ENCODE data around the gene GIPR. TPM values are rescaled to one million over a fixed set of nuclear protein-coding genes. Genes with fewer than 3 reads are reported as not detected.

Gene GIPR
- total and polyA plus RNA-seq, 2 of the 13 experiments (the other 11 are each of a cell fraction or from before 2014, with no cell fraction given): 0.15 to 1.2 TPM

DNA sequence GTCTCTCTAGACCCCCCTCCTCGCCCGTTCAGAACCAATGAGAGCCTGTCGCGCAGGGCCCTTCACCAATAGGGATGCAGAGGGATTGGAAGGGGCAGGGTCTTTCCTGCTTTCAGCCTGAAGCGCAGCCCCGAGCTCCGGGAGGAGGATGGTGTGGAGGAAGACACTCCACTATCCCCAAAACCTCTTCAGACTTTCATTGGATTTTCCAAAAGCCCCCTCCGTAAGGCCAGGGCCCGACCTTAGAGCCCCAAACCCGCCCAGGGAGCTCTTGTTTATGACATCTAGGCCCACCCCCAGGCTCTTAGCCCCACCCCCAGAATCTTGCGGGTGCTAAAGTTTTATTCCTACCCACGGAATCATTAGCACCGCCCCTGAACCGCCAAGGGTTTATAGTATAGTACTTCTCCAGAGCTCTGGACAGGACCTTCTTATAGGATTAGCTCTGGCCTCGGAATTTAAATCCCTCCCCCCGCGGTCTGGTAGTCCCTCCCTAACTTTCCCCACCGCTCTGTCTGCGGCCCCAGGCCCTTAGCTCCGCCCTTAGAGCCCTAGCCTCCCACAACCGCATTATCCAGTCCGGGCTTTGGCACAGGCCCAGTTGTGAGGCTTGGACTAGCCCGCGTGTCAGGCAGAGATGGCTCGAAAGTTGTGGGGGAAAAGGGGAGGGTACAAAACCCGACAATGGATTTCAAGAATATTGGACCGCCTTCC is 22.2 kb upstream of the GIPR start (continued):
- no peak for TF ChIP-seq PPARG (CRISPR knock-in tag; conservative IDR thresholded peaks at IDR 0.05)
- peak; percentile 84; the same call in 1 of the 2 replicates for TF ChIP-seq XBP1 (CRISPR knock-in tag; IDR thresholded peaks at IDR 0.05)
- TF ChIP-seq GPBP1L1 (CRISPR knock-in tag; IDR thresholded peaks at IDR 0.05): no peak
- no peak for TF ChIP-seq SIX1 (CRISPR knock-in tag; IDR thresholded peaks at IDR 0.05; ENCODE audit: borderline replicate concordance)
- no peak for TF ChIP-seq ZNF879 (CRISPR knock-in tag; IDR thresholded peaks at IDR 0.05)
- TF ChIP-seq RCOR2 (CRISPR knock-in tag; IDR thresholded peaks at IDR 0.05): peak; percentile 59; the same call in 1 of the 2 replicates
- peak; percentile 36; the same call in 1 of the 2 replicates for TF ChIP-seq SAP130 (CRISPR knock-in tag; IDR thresholded peaks at IDR 0.05; ENCODE audit: low read depth)
- TF ChIP-seq GLI4 (CRISPR knock-in tag; IDR thresholded peaks at IDR 0.05; ENCODE audit: borderline replicate concordance): no peak
- TF ChIP-seq ZNF563 (CRISPR knock-in tag; IDR thresholded peaks at IDR 0.05): no peak
- TF ChIP-seq RFX3 (CRISPR knock-in tag; IDR thresholded peaks at IDR 0.05): no peak
- peak; percentile 98 for TF ChIP-seq ZMYM3 (CRISPR knock-in tag; IDR thresholded peaks at IDR 0.05)
- TF ChIP-seq MXD4 (CRISPR knock-in tag; IDR thresholded peaks at IDR 0.05): no peak
- TF ChIP-seq ZNF232 (CRISPR knock-in tag; IDR thresholded peaks at IDR 0.05; ENCODE audit: borderline replicate concordance): no peak
- TF ChIP-seq, protein P1, sequence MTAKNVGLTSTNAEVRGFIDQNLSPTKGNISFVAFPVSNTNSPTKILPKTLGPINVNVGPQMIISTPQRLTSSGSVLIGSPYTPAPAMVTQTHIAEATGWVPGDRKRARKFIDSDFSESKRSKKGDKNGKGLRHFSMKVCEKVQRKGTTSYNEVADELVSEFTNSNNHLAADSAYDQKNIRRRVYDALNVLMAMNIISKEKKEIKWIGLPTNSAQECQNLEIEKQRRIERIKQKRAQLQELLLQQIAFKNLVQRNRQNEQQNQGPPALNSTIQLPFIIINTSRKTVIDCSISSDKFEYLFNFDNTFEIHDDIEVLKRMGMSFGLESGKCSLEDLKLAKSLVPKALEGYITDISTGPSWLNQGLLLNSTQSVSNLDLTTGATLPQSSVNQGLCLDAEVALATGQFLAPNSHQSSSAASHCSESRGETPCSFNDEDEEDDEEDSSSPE (CRISPR knock-in tag; IDR thresholded peaks at IDR 0.05): 0 out of 2 replicates have a peak, but pooled peaks have one; percentile 30
- TF ChIP-seq ATF1 (CRISPR knock-in tag; IDR thresholded peaks at IDR 0.05): no peak
- no peak for TF ChIP-seq HNRNPL (IDR thresholded peaks at IDR 0.05; ENCODE audit: low read depth, low read length)
- TF ChIP-seq SALL1 (CRISPR knock-in tag; IDR thresholded peaks at IDR 0.05): peak; percentile 33; the same call in 1 of the 2 replicates
- TF ChIP-seq ZNF550 (CRISPR knock-in tag; IDR thresholded peaks at IDR 0.05; ENCODE audit: borderline replicate concordance): no peak
- no peak for TF ChIP-seq ZNF225 (CRISPR knock-in tag; IDR thresholded peaks at IDR 0.05)
- TF ChIP-seq, protein P2, sequence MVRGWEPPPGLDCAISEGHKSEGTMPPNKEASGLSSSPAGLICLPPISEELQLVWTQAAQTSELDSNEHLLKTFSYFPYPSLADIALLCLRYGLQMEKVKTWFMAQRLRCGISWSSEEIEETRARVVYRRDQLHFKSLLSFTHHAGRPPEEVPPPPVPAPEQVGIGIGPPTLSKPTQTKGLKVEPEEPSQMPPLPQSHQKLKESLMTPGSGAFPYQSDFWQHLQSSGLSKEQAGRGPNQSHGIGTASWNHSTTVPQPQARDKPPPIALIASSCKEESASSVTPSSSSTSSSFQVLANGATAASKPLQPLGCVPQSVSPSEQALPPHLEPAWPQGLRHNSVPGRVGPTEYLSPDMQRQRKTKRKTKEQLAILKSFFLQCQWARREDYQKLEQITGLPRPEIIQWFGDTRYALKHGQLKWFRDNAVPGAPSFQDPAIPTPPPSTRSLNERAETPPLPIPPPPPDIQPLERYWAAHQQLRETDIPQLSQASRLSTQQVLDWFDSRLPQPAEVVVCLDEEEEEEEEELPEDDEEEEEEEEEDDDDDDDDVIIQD (CRISPR knock-in tag; IDR thresholded peaks at IDR 0.05; ENCODE audit: low read depth): no peak
- TF ChIP-seq MXI1 (IDR thresholded peaks at IDR 0.05; ENCODE audit: borderline replicate concordance, low read depth, low read length): no peak
- TF ChIP-seq PCBP2 (optimal IDR thresholded peaks at IDR 0.05; ENCODE audit: low read depth, low read length, poor library complexity, severe bottlenecking): no peak
- no peak for TF ChIP-seq ZNF652 (CRISPR knock-in tag; IDR thresholded peaks at IDR 0.05; ENCODE audit: borderline replicate concordance, low read depth)
- TF ChIP-seq HNRNPH1 (optimal IDR thresholded peaks at IDR 0.05; ENCODE audit: low read depth, low read length): no peak
- TF ChIP-seq ZNF678 (CRISPR knock-in tag; IDR thresholded peaks at IDR 0.05): no peak
- TF ChIP-seq SMAD3 (CRISPR knock-in tag; IDR thresholded peaks at IDR 0.05): no peak
- no peak for TF ChIP-seq RARG (CRISPR knock-in tag; IDR thresholded peaks at IDR 0.05; ENCODE audit: low read depth)
- TF ChIP-seq EEA1 (CRISPR knock-in tag; IDR thresholded peaks at IDR 0.05; ENCODE audit: borderline replicate concordance): no peak
- no peak for TF ChIP-seq TBP (CRISPR knock-in tag; IDR thresholded peaks at IDR 0.05)
- TF ChIP-seq THAP11 (CRISPR knock-in tag; IDR thresholded peaks at IDR 0.05): peak; percentile 35; the same call in 1 of the 2 replicates
- no peak for TF ChIP-seq SIX4 (CRISPR knock-in tag; IDR thresholded peaks at IDR 0.05)
